Fibroblast of lung (primary cell): ENCODE results near the gene RASGEF1C. TPM values are rescaled to one million over a fixed set of nuclear protein-coding genes. Genes with fewer than 3 reads are reported as not detected.

Source experiments
- DNase-seq, 2 donors: peaks; one replicate each; pipeline versions ENCODE4 v3.0.0 to v3.0.0-alpha.2; 2010; ENCODE audit warnings: low read depth in 2 of 2
- H2AFZ ChIP-seq: 2 replicates; pipeline ENCODE4 v1.5.1; 2012; ENCODE audit warnings: low read length, control low read depth, inconsistent platforms
- H3K27ac ChIP-seq: 2 replicates; pipeline ENCODE4 v1.5.1; 2011; ENCODE audit warnings: low read length, control low read depth; ENCODE audit not compliant: insufficient read depth
- H3K27me3 ChIP-seq: 2 replicates; pipeline ENCODE4 v1.5.1; 2011; ENCODE audit warnings: mild to moderate bottlenecking, low read length; ENCODE audit not compliant: control insufficient read depth, insufficient read depth
- H3K36me3 ChIP-seq: 2 replicates; pipeline ENCODE4 v1.5.1; 2011; ENCODE audit warnings: low read length; ENCODE audit not compliant: control insufficient read depth, insufficient read depth
- H3K4me1 ChIP-seq: 2 replicates; pipeline ENCODE4 v1.5.1; 2011; ENCODE audit warnings: low read length; ENCODE audit not compliant: control insufficient read depth, insufficient read depth; ENCODE audit errors: extremely low read depth
- H3K4me2 ChIP-seq: 2 replicates; pipeline ENCODE4 v1.5.1; 2011; ENCODE audit warnings: low read length, control low read depth; ENCODE audit not compliant: insufficient read depth; ENCODE audit errors: extremely low read depth
- H3K4me3 ChIP-seq, 4 experiments: fragments of 200-600 bp in 1 of 4; sonication (generic) in 1 of 4; replicated peaks in 1 of 4; 2 replicates each; pipeline ENCODE4 v1.5.1; 2011 to 2016; ENCODE audit warnings: low read length in 4 of 4, low read depth in 3 of 4, mild to moderate bottlenecking in 3 of 4, control low read depth in 2 of 4, inconsistent platforms in 1 of 4, mixed read lengths in 1 of 4; ENCODE audit not compliant: insufficient read depth in 1 of 4; ENCODE audit errors: control extremely low read depth in 1 of 4
- H3K79me2 ChIP-seq: 2 replicates; pipeline ENCODE4 v1.5.1; 2012; ENCODE audit warnings: mild to moderate bottlenecking, low read length, inconsistent platforms; ENCODE audit not compliant: control insufficient read depth, insufficient read depth
- H3K9ac ChIP-seq: 2 replicates; pipeline ENCODE4 v1.5.1; 2011; ENCODE audit warnings: mild to moderate bottlenecking, low read length, control low read depth; ENCODE audit not compliant: insufficient read depth
- H3K9me3 ChIP-seq: 2 replicates; pipeline ENCODE4 v1.5.1; 2012; ENCODE audit warnings: low read depth, low read length; ENCODE audit not compliant: control insufficient read depth, insufficient read depth
- H4K20me1 ChIP-seq: 2 replicates; pipeline ENCODE4 v1.5.1; 2011; ENCODE audit warnings: low read length; ENCODE audit not compliant: control insufficient read depth, insufficient read depth; ENCODE audit errors: extremely low read depth
- EZH2 ChIP-seq: IDR thresholded peaks from 2 replicates; pipeline ENCODE4 v1.5.1; 2012; ENCODE audit warnings: low read length, control low read depth, mild to moderate bottlenecking; ENCODE audit errors: missing control alignments
- polyA plus RNA-seq, 2 donors: library from polyadenylated mRNA; depleted of rRNA in 1 of 2; stranded (reverse) in 1 of 2; unstranded in 1 of 2; fragments of >200 nt; gene quantifications; 2 replicates each; pipeline ENCODE4 v1.2.1, GENCODE V29; 2011 to 2012; ENCODE audit warnings: missing spikeins in 1 of 2
- total RNA-seq: library from RNA; depleted of rRNA; stranded (reverse); fragments of >200 nt; gene quantifications from 2 replicates; pipeline ENCODE4 v1.2.1, GENCODE V29; 2014
- TF ChIP-seq, protein P1 (sequence below), 2 donors: IDR thresholded peaks in 1 of 2; conservative IDR thresholded peaks in 1 of 2; 1 replicate in 1 of 2; 2 replicates in 1 of 2; pipeline ENCODE4 v1.5.1; 2011 to 2012; ENCODE audit warnings: low read length in 2 of 2, control low read depth in 1 of 2, inconsistent platforms in 1 of 2, low read depth in 1 of 2, mild to moderate bottlenecking in 1 of 2

The RASGEF1C gene
- total and polyA plus RNA-seq, 2 donors (not counting 1 experiment from before 2014, with no cell fraction given), result under 0.01 TPM; not detected in 1

DNA sequence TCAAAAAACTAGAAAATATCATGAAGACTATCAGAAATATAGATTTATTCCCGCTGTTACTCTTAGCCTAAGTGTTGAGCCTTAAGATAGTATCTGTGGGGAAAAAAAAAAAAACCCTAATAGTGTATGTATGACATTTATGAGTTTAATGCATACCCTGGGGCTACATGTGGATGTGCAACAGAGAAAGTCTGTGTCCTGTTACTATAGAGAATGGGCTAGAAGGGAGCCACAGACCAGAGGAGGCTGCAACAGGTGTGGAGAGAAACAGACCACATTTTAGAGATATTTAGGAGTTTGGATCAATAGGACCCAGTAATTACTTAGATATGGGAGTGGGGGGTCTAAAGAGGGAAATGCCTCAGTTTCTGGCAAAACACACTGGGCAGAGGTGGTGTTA is 152.9 kb downstream of the RASGEF1C start:
- H3K4me2 ChIP-seq, result no peak overlapping the region
- H3K4me1 ChIP-seq, result no peaks in the 10 kb centered on the region
- no peaks in the 10 kb centered on the region for H4K20me1 ChIP-seq
- no peaks in the 10 kb centered on the region for H3K27me3 ChIP-seq
- no peak for TF ChIP-seq EZH2
- TF ChIP-seq, protein P1, sequence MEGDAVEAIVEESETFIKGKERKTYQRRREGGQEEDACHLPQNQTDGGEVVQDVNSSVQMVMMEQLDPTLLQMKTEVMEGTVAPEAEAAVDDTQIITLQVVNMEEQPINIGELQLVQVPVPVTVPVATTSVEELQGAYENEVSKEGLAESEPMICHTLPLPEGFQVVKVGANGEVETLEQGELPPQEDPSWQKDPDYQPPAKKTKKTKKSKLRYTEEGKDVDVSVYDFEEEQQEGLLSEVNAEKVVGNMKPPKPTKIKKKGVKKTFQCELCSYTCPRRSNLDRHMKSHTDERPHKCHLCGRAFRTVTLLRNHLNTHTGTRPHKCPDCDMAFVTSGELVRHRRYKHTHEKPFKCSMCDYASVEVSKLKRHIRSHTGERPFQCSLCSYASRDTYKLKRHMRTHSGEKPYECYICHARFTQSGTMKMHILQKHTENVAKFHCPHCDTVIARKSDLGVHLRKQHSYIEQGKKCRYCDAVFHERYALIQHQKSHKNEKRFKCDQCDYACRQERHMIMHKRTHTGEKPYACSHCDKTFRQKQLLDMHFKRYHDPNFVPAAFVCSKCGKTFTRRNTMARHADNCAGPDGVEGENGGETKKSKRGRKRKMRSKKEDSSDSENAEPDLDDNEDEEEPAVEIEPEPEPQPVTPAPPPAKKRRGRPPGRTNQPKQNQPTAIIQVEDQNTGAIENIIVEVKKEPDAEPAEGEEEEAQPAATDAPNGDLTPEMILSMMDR (conservative IDR thresholded peaks at IDR 0.05 in 1 of 2, IDR thresholded peaks at IDR 0.05 in 1 of 2; ENCODE audit: low read depth in 1 of 2, low read length in 2 of 2), result no peak
- no peak overlapping the region for H3K9ac ChIP-seq
- no peaks in the 10 kb centered on the region for H3K36me3 ChIP-seq
- no peak for DNase-seq
- H3K9me3 ChIP-seq, result no peaks in the 10 kb centered on the region
- H3K27ac ChIP-seq, result no peak overlapping the region
- H3K79me2 ChIP-seq, result no peaks in the 10 kb centered on the region
- H3K4me3 ChIP-seq, result no peak overlapping the region
- no peak overlapping the region for H2AFZ ChIP-seq

DNA sequence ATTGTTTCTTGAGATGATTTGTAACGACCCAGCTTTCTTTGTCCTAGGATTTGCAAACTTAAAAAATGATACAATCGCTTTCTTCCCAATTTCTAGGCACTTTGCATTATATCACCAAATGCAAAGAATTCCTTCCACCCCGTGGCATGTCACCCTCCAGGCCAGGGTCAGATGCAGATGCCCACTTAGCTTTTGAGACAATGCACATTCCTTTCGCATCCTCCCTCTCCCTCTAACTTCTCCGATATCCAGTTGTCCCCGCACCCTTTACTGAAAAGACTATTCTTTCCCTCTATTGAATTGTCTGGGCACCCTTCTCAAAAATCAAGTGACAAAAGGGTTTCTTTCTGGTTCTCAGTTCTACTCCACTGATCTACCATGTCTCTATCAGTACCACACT is 154.8 kb downstream of the RASGEF1C start:
- H4K20me1 ChIP-seq, result no peaks in the 10 kb centered on the region

DNA sequence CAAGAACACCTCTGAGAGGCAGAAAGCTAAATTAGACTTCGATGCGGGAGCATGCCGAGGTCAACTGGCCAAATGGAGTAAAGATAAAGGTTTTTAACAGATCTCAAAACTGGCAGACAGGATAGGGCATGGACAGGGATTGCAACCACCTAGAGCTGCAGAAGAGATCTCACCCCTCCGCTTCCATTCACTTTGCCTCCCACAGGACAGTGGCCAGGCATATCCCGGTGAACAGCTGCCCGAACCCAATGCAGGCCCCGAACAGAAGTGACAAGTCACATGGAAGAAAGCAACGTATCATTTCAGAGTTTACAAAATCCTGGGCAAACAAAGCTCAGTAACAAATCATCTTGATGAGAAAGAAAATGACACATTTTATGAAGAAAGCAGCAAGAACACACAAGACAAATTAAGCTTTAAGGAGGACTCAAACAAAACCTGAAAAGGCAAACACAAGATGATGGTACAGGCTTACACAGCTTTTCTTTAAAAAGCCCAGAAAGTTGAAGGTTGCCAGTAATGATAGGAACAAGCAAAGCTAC is 155.9 kb downstream of the RASGEF1C start:
- Histone ChIP-seq H3K79me2 (no peaks in the 10 kb centered on the region), H3K9ac (no peak overlapping the region), H3K4me1 (no peaks in the 10 kb centered on the region), H3K27me3 (no peaks in the 10 kb centered on the region), H3K9me3 (no peaks in the 10 kb centered on the region), H4K20me1 (no peaks in the 10 kb centered on the region), H3K36me3 (no peaks in the 10 kb centered on the region), H2AFZ (no peak overlapping the region), H3K4me2 (no peak overlapping the region), H3K4me3 (no peak overlapping the region), H3K27ac (no peak overlapping the region)
- TF ChIP-seq EZH2, result no peak
- TF ChIP-seq, protein P1 (conservative IDR thresholded peaks at IDR 0.05 in 1 of 2, IDR thresholded peaks at IDR 0.05 in 1 of 2; ENCODE audit: low read depth in 1 of 2, low read length in 2 of 2), result no peak
- DNase-seq, result no peak

More for the DNA sequence above, 154.8 kb downstream of the RASGEF1C start:
- Histone ChIP-seq H3K27ac (no peak overlapping the region), H3K79me2 (no peaks in the 10 kb centered on the region), H3K9ac (no peak overlapping the region), H3K27me3 (no peaks in the 10 kb centered on the region), H3K4me1 (no peaks in the 10 kb centered on the region), H2AFZ (no peak overlapping the region), H3K9me3 (no peaks in the 10 kb centered on the region), H3K36me3 (no peaks in the 10 kb centered on the region), H3K4me3 (no peak overlapping the region), H3K4me2 (no peak overlapping the region)
- TF ChIP-seq, protein P1 (conservative IDR thresholded peaks at IDR 0.05 in 1 of 2, IDR thresholded peaks at IDR 0.05 in 1 of 2; ENCODE audit: low read depth in 1 of 2, low read length in 2 of 2), result no peak
- TF ChIP-seq EZH2, result no peak
- no peak for DNase-seq
